H1 (cell line): ENCODE measurements around the gene ELMO2. TPM values are rescaled to one million over a fixed set of nuclear protein-coding genes. Genes with fewer than 3 reads are reported as not detected.

Experiments used
- CTCF ChIA-PET: fragments of 300-600 bp; sonication (Branson Sonifier 250); formaldehyde crosslinking; loops from one replicate; lab custom pipeline; 2021; ENCODE audit not compliant: partially characterized antibody; lab: Charles Lee
- POLR2A ChIA-PET: fragments of 300-600 bp; sonication (Branson Sonifier 250); formaldehyde crosslinking; loops from one replicate; lab custom pipeline; 2021; ENCODE audit warnings: inconsistent platforms; ENCODE audit not compliant: partially characterized antibody; lab: Charles Lee
- DNase-seq, 2 experiments: peaks; one replicate each; pipeline versions ENCODE4 v3.0.0 to v3.0.0-alpha.2; 2010 to 2022; ENCODE audit warnings: low spot score in 2 of 2, low read depth in 1 of 2, mixed read lengths in 1 of 2
- FAIRE-seq: peaks from 2 replicates; lab custom pipeline; 2011; peaks lifted over from hg19 to GRCh38; lab: Jason Lieb, UNC
- H2AFZ ChIP-seq: 2 replicates; pipeline ENCODE4 v1.8.1; 2012; ENCODE audit warnings: low read length, inconsistent platforms
- H2AK5ac ChIP-seq: 2 replicates; pipeline ENCODE4 v1.6.1; 2013; ENCODE audit warnings: low read depth, low read length
- H2BK120ac ChIP-seq: replicated peaks from 2 replicates; pipeline ENCODE3; 2013; ENCODE audit warnings: low read depth, low read length, inconsistent platforms
- H2BK12ac ChIP-seq: 2 replicates; pipeline ENCODE4 v1.6.1; 2013; ENCODE audit warnings: low read depth, low read length
- H2BK15ac ChIP-seq: 2 replicates; pipeline ENCODE4 v1.6.1; 2013; ENCODE audit warnings: low read length
- H2BK20ac ChIP-seq: 2 replicates; pipeline ENCODE4 v1.6.1; 2013; ENCODE audit warnings: low read length
- H2BK5ac ChIP-seq: 2 replicates; pipeline ENCODE4 v1.6.1; 2013; ENCODE audit warnings: low read depth, low read length
- H3K14ac ChIP-seq: 2 replicates; pipeline ENCODE4 v1.6.1; 2013; ENCODE audit warnings: inconsistent platforms; ENCODE audit not compliant: insufficient read length
- H3K18ac ChIP-seq: 2 replicates; pipeline ENCODE4 v1.6.1; 2013; ENCODE audit warnings: low read length; ENCODE audit errors: extremely low read depth
- H3K23ac ChIP-seq: 2 replicates; pipeline ENCODE4 v1.6.1; 2013; ENCODE audit warnings: inconsistent platforms; ENCODE audit not compliant: insufficient read length
- H3K23me2 ChIP-seq: 2 replicates; pipeline ENCODE4 v1.6.1; 2013; ENCODE audit warnings: low read depth, low read length
- H3K27ac ChIP-seq: 2 replicates; pipeline ENCODE4 v1.6.1; 2011; ENCODE audit warnings: low read depth, low read length, inconsistent platforms
- H3K27me3 ChIP-seq, 4 experiments: replicated peaks in 1 of 4; 1 replicate in 1 of 4; 2 replicates in 3 of 4; pipeline versions ENCODE4 v1.6.1 to v1.8.1; 2011 to 2013; ENCODE audit warnings: low read length in 3 of 4, mild to moderate bottlenecking in 3 of 4, inconsistent platforms in 2 of 4, mixed read lengths in 2 of 4, moderate library complexity in 1 of 4; ENCODE audit not compliant: control insufficient read depth in 3 of 4, insufficient read depth in 3 of 4; ENCODE audit errors: extremely low read depth in 1 of 4
- H3K36me3 ChIP-seq, 4 experiments: 2 replicates each; pipeline versions ENCODE4 v1.6.1 to v1.8.1; 2011 to 2013; ENCODE audit warnings: mild to moderate bottlenecking in 4 of 4, low read length in 3 of 4, moderate library complexity in 2 of 4, control low read depth in 1 of 4, inconsistent platforms in 1 of 4; ENCODE audit not compliant: insufficient read depth in 4 of 4, control insufficient read depth in 2 of 4
- H3K4ac ChIP-seq: replicated peaks from 2 replicates; pipeline ENCODE3; 2013; ENCODE audit warnings: low read length, low read depth, mixed read lengths, inconsistent platforms; ENCODE audit not compliant: insufficient read length
- H3K4me1 ChIP-seq, 4 experiments: replicated peaks in 1 of 4; 1 replicate in 1 of 4; 2 replicates in 3 of 4; pipeline versions ENCODE4 v1.6.1 to v1.8.1; 2011 to 2013; ENCODE audit warnings: low read length in 3 of 4, inconsistent platforms in 2 of 4, mixed read lengths in 1 of 4; ENCODE audit not compliant: insufficient read depth in 4 of 4, control insufficient read depth in 3 of 4
- H3K4me2 ChIP-seq, 2 experiments: 2 replicates each; pipeline versions ENCODE4 v1.6.1 to v1.8.1; 2011 to 2013; ENCODE audit warnings: low read depth in 2 of 2, low read length in 2 of 2, control low read depth in 1 of 2, inconsistent platforms in 1 of 2, mild to moderate bottlenecking in 1 of 2; ENCODE audit not compliant: insufficient read depth in 1 of 2
- H3K4me3 ChIP-seq, 4 experiments: fragments of 200-600, 300-600 bp in 1 of 4; sonication (generic), shearing (Covaris generic), sonication (Bioruptor Twin) in 1 of 4; 2 replicates each; pipeline versions ENCODE4 v1.5.1 to v1.8.1; 2011 to 2016; ENCODE audit warnings: low read length in 4 of 4, low read depth in 3 of 4, control low read depth in 2 of 4, inconsistent platforms in 2 of 4, mild to moderate bottlenecking in 2 of 4, mixed read lengths in 1 of 4, moderate library complexity in 1 of 4; ENCODE audit not compliant: insufficient read depth in 2 of 4; ENCODE audit errors: extremely low read depth in 1 of 4
- H3K56ac ChIP-seq: replicated peaks from 2 replicates; pipeline ENCODE3; 2013; ENCODE audit warnings: low read depth, mild to moderate bottlenecking, mixed read lengths, low read length, inconsistent platforms; ENCODE audit not compliant: insufficient read length
- H3K79me1 ChIP-seq: 2 replicates; pipeline ENCODE4 v1.6.1; 2013; ENCODE audit warnings: low read depth, low read length, control low read depth
- H3K79me2 ChIP-seq, 2 experiments: 2 replicates each; pipeline versions ENCODE4 v1.6.1 to v1.8.1; 2012 to 2013; ENCODE audit warnings: low read length in 2 of 2, mild to moderate bottlenecking in 2 of 2, inconsistent platforms in 1 of 2; ENCODE audit not compliant: insufficient read depth in 2 of 2, control insufficient read depth in 1 of 2
- H3K9ac ChIP-seq, 4 experiments: replicated peaks in 1 of 4; 1 replicate in 1 of 4; 2 replicates in 3 of 4; pipeline versions ENCODE4 v1.6.1 to v1.8.1; 2011 to 2013; ENCODE audit warnings: low read depth in 3 of 4, low read length in 3 of 4, control low read depth in 2 of 4, mild to moderate bottlenecking in 2 of 4, moderate library complexity in 2 of 4, inconsistent platforms in 1 of 4; ENCODE audit errors: extremely low read depth in 1 of 4
- H3K9me3 ChIP-seq, 2 experiments: 2 replicates each; pipeline versions ENCODE4 v1.6.1 to v1.8.1; 2012 to 2013; ENCODE audit warnings: mild to moderate bottlenecking in 2 of 2, moderate library complexity in 2 of 2, control low read depth in 1 of 2, inconsistent platforms in 1 of 2, low read depth in 1 of 2, low read length in 1 of 2, mixed read lengths in 1 of 2; ENCODE audit not compliant: insufficient read depth in 2 of 2
- H4K20me1 ChIP-seq, 2 experiments: replicated peaks in 1 of 2; 2 replicates each; pipeline versions ENCODE3 to v1.8.1; 2011 to 2013; ENCODE audit warnings: inconsistent platforms in 2 of 2, low read length in 2 of 2, mild to moderate bottlenecking in 1 of 2; ENCODE audit not compliant: insufficient read depth in 2 of 2, control insufficient read depth in 1 of 2
- H4K5ac ChIP-seq: 2 replicates; pipeline ENCODE4 v1.6.1; 2013; ENCODE audit warnings: low read length, low read depth, mixed read lengths, inconsistent platforms; ENCODE audit not compliant: insufficient read length
- H4K8ac ChIP-seq: 2 replicates; pipeline ENCODE4 v1.8.0; 2013; ENCODE audit warnings: mild to moderate bottlenecking, moderate library complexity, low read length, inconsistent platforms; ENCODE audit not compliant: insufficient read depth; ENCODE audit errors: extremely low read depth
- H4K91ac ChIP-seq: replicated peaks from 2 replicates; pipeline ENCODE3; 2013; ENCODE audit warnings: low read length, mixed read lengths, inconsistent platforms; ENCODE audit not compliant: insufficient read length
- CBX5 ChIP-seq: fragments of 300-800, 300-1000 bp; sonication (generic); IDR thresholded peaks from 2 replicates; pipeline ENCODE4 v1.7.1; 2016; ENCODE audit warnings: antibody characterized with exemption, low read length, low read depth
- CTBP2 ChIP-seq: IDR thresholded peaks from 2 replicates; pipeline ENCODE4 v1.7.0; 2011; ENCODE audit warnings: borderline replicate concordance, mild to moderate bottlenecking, moderate library complexity, mixed read lengths, low read length; ENCODE audit not compliant: insufficient read depth, insufficient read length
- EZH2 ChIP-seq: fragments of 200-600 bp; sonication (generic); IDR thresholded peaks from 2 replicates; pipeline ENCODE4 v1.7.1; 2012; ENCODE audit warnings: low read depth, mild to moderate bottlenecking, moderate library complexity, low read length, inconsistent platforms; ENCODE audit not compliant: severe bottlenecking
- GTF2F1 ChIP-seq: IDR thresholded peaks from 2 replicates; pipeline ENCODE4 v1.6.1; 2012; ENCODE audit warnings: low read depth, low read length, improper control_type of control experiment, borderline replicate concordance
- KDM5A ChIP-seq: fragments of 200-600 bp; IDR thresholded peaks from 2 replicates; pipeline ENCODE4 v1.7.1; 2012; ENCODE audit warnings: mild to moderate bottlenecking, low read length, inconsistent platforms, mixed read lengths
- SRF ChIP-seq: IDR thresholded peaks from 2 replicates; pipeline ENCODE4 v1.6.1; 2011; ENCODE audit warnings: mild to moderate bottlenecking, low read depth, low read length, moderate library complexity
- TBP ChIP-seq: IDR thresholded peaks from 2 replicates; pipeline ENCODE4 v1.6.1; 2011; ENCODE audit warnings: low read depth, low read length, improper control_type of control experiment
- WGBS, 2 experiments: shearing (Covaris generic) in 1 of 2; methylation state at CpG; one replicate each; pipeline versions ENCODE4 v1.1.6 to v1.1.7; 2013 to 2015; ENCODE audit warnings: low lambda C conversion rate in 2 of 2, mixed read lengths in 2 of 2, inconsistent platforms in 1 of 2, low coverage in 1 of 2, missing lambda C conversion rate in 1 of 2; ENCODE audit not compliant: insufficient replicate concordance in 2 of 2, insufficient coverage in 1 of 2, insufficient read length in 1 of 2; ENCODE audit errors: extremely low coverage in 1 of 2, missing lambda C conversion rate in 1 of 2; 5-methylcytosine and 5-hydroxymethylcytosine counted together
- polyA plus RNA-seq, 7 experiments: library from polyadenylated mRNA; depleted of rRNA in 3 of 7; stranded (reverse) in 5 of 7; unstranded in 2 of 7; fragments of >200 nt in 5 of 7; fragments of 200-250 nt in 2 of 7; gene quantifications; 1 replicate in 5 of 7; 2 replicates in 1 of 7; 4 replicates in 1 of 7; pipeline versions ENCODE4 v1.2.1 to v1.2.3, GENCODE V29; 2011 to 2013; ENCODE audit warnings: missing spikeins in 2 of 7, mixed read lengths in 2 of 7
- total RNA-seq: library from RNA; stranded (reverse); fragmentation: NEBNext Ultra II Directional; extraction: Animal tissue kit (Norgen Biotek cat#: 25700); gene quantifications from 2 replicates; pipeline ENCODE4 v1.2.1, GENCODE V29; 2021
- TF ChIP-seq, protein P1 (sequence below): IDR thresholded peaks from 2 replicates; pipeline ENCODE4 v1.6.1; 2011; ENCODE audit warnings: low read depth, mild to moderate bottlenecking, low read length; ENCODE audit not compliant: insufficient read depth

The ELMO2 gene
- total and polyA plus RNA-seq, 2 of the 8 experiments (the other 6 are each of a cell fraction or from before 2014, with no cell fraction given), result 34.3 to 39.7 TPM

DNA sequence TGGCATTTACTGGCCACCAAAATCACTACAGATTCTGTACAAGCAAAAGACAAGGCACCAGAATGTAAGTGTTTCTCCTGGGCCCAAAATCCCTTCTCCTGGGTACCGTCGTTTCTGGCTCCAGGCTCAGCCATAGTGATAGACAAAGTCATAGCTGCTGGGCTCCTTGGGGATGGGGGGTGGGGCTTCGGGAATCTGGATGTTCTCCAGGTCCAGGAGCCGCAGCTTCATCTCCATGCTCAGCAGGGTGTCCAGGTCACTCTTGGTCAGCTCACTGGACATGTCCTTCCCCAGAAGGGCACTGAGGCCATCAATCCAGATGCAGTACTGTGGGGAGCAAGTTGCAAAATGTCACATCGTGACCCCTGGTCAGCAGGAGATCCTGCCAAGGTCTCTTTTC lies 39.2 kb downstream of the ELMO2 start:
- Histone ChIP-seq H2BK12ac (no peak overlapping the region), H3K56ac (no peak overlapping the region), H3K9me3 (no peaks in the 10 kb centered on the region), H2AFZ (no peak overlapping the region), H4K8ac (no peak overlapping the region), H4K5ac (no peak overlapping the region), H3K27ac (no peak overlapping the region), H3K27me3 (no peaks in the 10 kb centered on the region), H2BK15ac (no peak overlapping the region), H2BK120ac (no peak overlapping the region), H3K4me2 (no peak overlapping the region), H4K20me1 (peaks cover 4 to 7% of the 10 kb centered on the region in 2 experiments), H3K79me2 (peaks cover 0 to 12% of the 10 kb centered on the region in 2 experiments; a peak in 2 of 4 replicates), H3K9ac (no peak overlapping the region), H3K79me1 (peaks cover 4% of the 10 kb centered on the region; the same call in 1 of the 2 replicates), H2AK5ac (no peak overlapping the region), H3K4me3 (no peak overlapping the region), H3K36me3 (peaks cover 23 to 63% (median 46%) of the 10 kb centered on the region in 4 experiments), H3K23me2 (peaks cover 8% of the 10 kb centered on the region; the same call in 1 of the 2 replicates), H2BK20ac (no peak overlapping the region), H3K23ac (no peak overlapping the region), H3K4me1 (peaks cover 0 to 4% (median 0%) of the 10 kb centered on the region in 4 experiments; a peak in 2 of 7 replicates), H4K91ac (no peak overlapping the region), H2BK5ac (no peak overlapping the region), H3K18ac (no peak overlapping the region), H3K14ac (no peak overlapping the region), H3K4ac (no peak overlapping the region)
- DNase-seq (no peak), FAIRE-seq (no peak)
- WGBS, 2 experiments, result 88% methylated on average over 5 of the region's 5 CpGs; no CpG with 5 or more reads in 1 of the 2 experiments
- ChIA-PET POLR2A (no interaction called here), CTCF (interaction anchor here (0.7 kb wide), 1 partner anchor 344 kb away, joined by 4 read pairs; no protein-coding TSS in a partner anchor)
- no peak for TF ChIP-seq EZH2
- no peak for TF ChIP-seq SRF
- TF ChIP-seq TBP, result no peak
- no peak for TF ChIP-seq CBX5
- no peak for TF ChIP-seq GTF2F1
- no peak for TF ChIP-seq CTBP2
- TF ChIP-seq, protein P1, sequence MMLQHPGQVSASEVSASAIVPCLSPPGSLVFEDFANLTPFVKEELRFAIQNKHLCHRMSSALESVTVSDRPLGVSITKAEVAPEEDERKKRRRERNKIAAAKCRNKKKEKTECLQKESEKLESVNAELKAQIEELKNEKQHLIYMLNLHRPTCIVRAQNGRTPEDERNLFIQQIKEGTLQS, result no peak
- no peak for TF ChIP-seq KDM5A
